IMR-90 (cell line): Measurements from ENCODE around the gene ZNF282. TPM values are rescaled to one million over a fixed set of nuclear protein-coding genes. Genes with fewer than 3 reads are reported as not detected.

Experiments used
- ATAC-seq: fragments of 200-7000 bp; cut with Tn5 transposase; 2 replicates; pipeline ENCODE4 v1.9.1; 2020; ENCODE audit warnings: low read depth, mild to moderate bottlenecking, moderate library complexity
- BruUV-seq: library from RNA; stranded (reverse); fragments of 400-500 nt; replicated peaks from 2 replicates; lab custom pipeline; 2021; lab: Mats Ljungman, UMichigan
- CTCF ChIA-PET: fragments of 300-600 bp; formaldehyde crosslinking; extraction: SDS; loops from one replicate; lab custom pipeline; 2021; ENCODE audit warnings: antibody characterized with exemption; lab: Yijun Ruan, JAX
- POLR2A ChIA-PET: fragments of 300-600 bp; sonication (Branson Sonifier 250); formaldehyde crosslinking; loops from one replicate; lab custom pipeline; 2022; ENCODE audit warnings: antibody characterized with exemption; ENCODE audit not compliant: unreplicated experiment; lab: Charles Lee
- DNase-seq: peaks from one replicate; pipeline ENCODE4 v3.0.0; 2013
- H2AFZ ChIP-seq: replicated peaks from 2 replicates; pipeline ENCODE3; 2013; ENCODE audit warnings: low read length, mild to moderate bottlenecking; ENCODE audit not compliant: poor library complexity
- H2AK5ac ChIP-seq: 2 replicates; pipeline ENCODE4 v1.6.1; 2013; ENCODE audit warnings: low read depth, low read length, inconsistent platforms
- H2AK9ac ChIP-seq: replicated peaks from 2 replicates; pipeline ENCODE3; 2013; ENCODE audit warnings: mild to moderate bottlenecking, low read depth, low read length, moderate library complexity; ENCODE audit not compliant: poor library complexity
- H2BK120ac ChIP-seq: 2 replicates; pipeline ENCODE4 v1.6.1; 2013; ENCODE audit warnings: low read depth, low read length, inconsistent platforms
- H2BK15ac ChIP-seq: 3 replicates; pipeline ENCODE4 v1.6.1; 2013; ENCODE audit warnings: low read depth, low read length, inconsistent platforms
- H2BK20ac ChIP-seq: 2 replicates; pipeline ENCODE4 v1.6.1; 2013; ENCODE audit warnings: low read depth, mild to moderate bottlenecking, inconsistent platforms, low read length, moderate library complexity
- H2BK5ac ChIP-seq: 2 replicates; pipeline ENCODE4 v1.6.1; 2013; ENCODE audit warnings: mild to moderate bottlenecking, low read depth, low read length, inconsistent platforms; ENCODE audit not compliant: poor library complexity, severe bottlenecking
- H3K14ac ChIP-seq: replicated peaks from 2 replicates; pipeline ENCODE4 v1.6.1; 2013; ENCODE audit warnings: low read depth, low read length, inconsistent platforms
- H3K18ac ChIP-seq: 2 replicates; pipeline ENCODE4 v1.6.1; 2013; ENCODE audit warnings: low read depth, low read length, control low read depth
- H3K23ac ChIP-seq: 2 replicates; pipeline ENCODE4 v1.6.1; 2013; ENCODE audit warnings: low read depth, low read length, inconsistent platforms
- H3K27ac ChIP-seq: 2 replicates; pipeline ENCODE4 v1.5.1; 2013; ENCODE audit warnings: mild to moderate bottlenecking, control low read depth, low read length; ENCODE audit not compliant: insufficient read depth
- H3K27me3 ChIP-seq: 2 replicates; pipeline ENCODE4 v1.6.1; 2013; ENCODE audit warnings: low read length; ENCODE audit not compliant: control insufficient read depth, insufficient read depth
- H3K36me3 ChIP-seq: 2 replicates; pipeline ENCODE4 v1.6.1; 2013; ENCODE audit warnings: low read length, mixed read lengths; ENCODE audit not compliant: control insufficient read depth, insufficient read depth
- H3K4ac ChIP-seq: 2 replicates; pipeline ENCODE4 v1.6.1; 2013; ENCODE audit warnings: low read depth, low read length, inconsistent platforms
- H3K4me1 ChIP-seq: 2 replicates; pipeline ENCODE4 v1.6.1; 2013; ENCODE audit warnings: low read length, mixed read lengths; ENCODE audit not compliant: control insufficient read depth, insufficient read depth
- H3K4me2 ChIP-seq: 2 replicates; pipeline ENCODE4 v1.6.1; 2013; ENCODE audit warnings: low read depth, mild to moderate bottlenecking, control low read depth, low read length, moderate library complexity
- H3K4me3 ChIP-seq: 2 replicates; pipeline ENCODE4 v1.5.1; 2013; ENCODE audit warnings: low read depth, mild to moderate bottlenecking, control low read depth, low read length, moderate library complexity; ENCODE audit not compliant: insufficient read depth
- H3K56ac ChIP-seq: 2 replicates; pipeline ENCODE4 v1.6.1; 2013; ENCODE audit warnings: low read length, inconsistent platforms; ENCODE audit not compliant: insufficient read depth; ENCODE audit errors: extremely low read depth
- H3K79me1 ChIP-seq, 2 experiments: 2 replicates each; pipeline ENCODE4 v1.6.1; 2013; ENCODE audit warnings: low read length in 2 of 2, inconsistent platforms in 1 of 2, low read depth in 1 of 2
- H3K9ac ChIP-seq: 2 replicates; pipeline ENCODE4 v1.6.1; 2013; ENCODE audit warnings: low read depth, low read length, control low read depth
- H3K9me1 ChIP-seq: 2 replicates; pipeline ENCODE4 v1.6.1; 2013; ENCODE audit warnings: low read length, inconsistent platforms; ENCODE audit not compliant: insufficient read depth
- H3K9me3 ChIP-seq: 2 replicates; pipeline ENCODE4 v1.6.1; 2013; ENCODE audit warnings: low read length; ENCODE audit not compliant: control insufficient read depth, insufficient read depth
- H4K20me1 ChIP-seq: 2 replicates; pipeline ENCODE4 v1.6.1; 2013; ENCODE audit warnings: low read length, inconsistent platforms; ENCODE audit not compliant: insufficient read depth
- H4K5ac ChIP-seq: 2 replicates; pipeline ENCODE4 v1.6.1; 2013; ENCODE audit warnings: mild to moderate bottlenecking, low read depth, low read length, control low read depth
- H4K8ac ChIP-seq, 2 experiments: 2 replicates each; pipeline ENCODE4 v1.6.1; 2013; ENCODE audit warnings: low read depth in 2 of 2, low read length in 2 of 2, control low read depth in 1 of 2, inconsistent platforms in 1 of 2
- H4K91ac ChIP-seq: 2 replicates; pipeline ENCODE4 v1.6.1; 2013; ENCODE audit warnings: low read depth, low read length, inconsistent platforms; ENCODE audit not compliant: insufficient read depth
- BHLHE40 ChIP-seq: fragments of 150-350 bp; IDR thresholded peaks from 2 replicates; pipeline ENCODE4 v1.6.1; 2016; ENCODE audit warnings: mild to moderate bottlenecking, low read depth, low read length
- CEBPB ChIP-seq: IDR thresholded peaks from 2 replicates; pipeline ENCODE4 v1.6.1; 2012; ENCODE audit warnings: low read depth, low read length, improper control_type of control experiment
- CHD1 ChIP-seq: IDR thresholded peaks from 2 replicates; pipeline ENCODE4 v1.6.1; 2012; ENCODE audit warnings: low read depth, low read length, improper control_type of control experiment
- FOS ChIP-seq: fragments of 150-350 bp; IDR thresholded peaks from 2 replicates; pipeline ENCODE4 v1.6.1; 2016; ENCODE audit warnings: low read depth, low read length
- MAFK ChIP-seq: IDR thresholded peaks from 2 replicates; pipeline ENCODE4 v1.6.1; 2012; ENCODE audit warnings: low read depth, low read length, improper control_type of control experiment
- MAZ ChIP-seq: IDR thresholded peaks from 2 replicates; pipeline ENCODE4 v1.6.1; 2012; ENCODE audit warnings: low read depth, mild to moderate bottlenecking, low read length, improper control_type of control experiment, moderate library complexity, borderline replicate concordance
- MXI1 ChIP-seq: IDR thresholded peaks from 2 replicates; pipeline ENCODE4 v1.6.1; 2012; ENCODE audit warnings: low read depth, mild to moderate bottlenecking, low read length, moderate library complexity, borderline replicate concordance
- NFE2L2 ChIP-seq: fragments of 150-350 bp; IDR thresholded peaks from 2 replicates; pipeline ENCODE4 v1.6.1; 2016; ENCODE audit warnings: low read depth, mild to moderate bottlenecking, low read length
- POLR2A ChIP-seq: IDR thresholded peaks from 2 replicates; pipeline ENCODE4 v1.6.1; 2012; ENCODE audit warnings: mild to moderate bottlenecking, low read depth, low read length
- RAD21 ChIP-seq: IDR thresholded peaks from 2 replicates; pipeline ENCODE4 v1.6.1; 2012; ENCODE audit warnings: low read length, improper control_type of control experiment
- RCOR1 ChIP-seq: IDR thresholded peaks from 2 replicates; pipeline ENCODE4 v1.6.1; 2012; ENCODE audit warnings: mild to moderate bottlenecking, low read length, improper control_type of control experiment; ENCODE audit not compliant: insufficient replicate concordance
- RFX5 ChIP-seq: IDR thresholded peaks from 2 replicates; pipeline ENCODE4 v1.8.0; 2012; ENCODE audit warnings: low read depth, mild to moderate bottlenecking, low read length, moderate library complexity
- SMC3 ChIP-seq: fragments of 150-350 bp; IDR thresholded peaks from 2 replicates; pipeline ENCODE4 v1.6.1; 2016; ENCODE audit warnings: low read depth, mild to moderate bottlenecking, antibody characterized with exemption, low read length, moderate library complexity
- USF2 ChIP-seq: fragments of 150-350 bp; IDR thresholded peaks from 2 replicates; pipeline ENCODE4 v1.6.1; 2017; ENCODE audit warnings: mild to moderate bottlenecking, antibody characterized with exemption, low read length, low read depth
- WGBS, 2 experiments: methylation state at CpG; one replicate each; pipeline versions ENCODE4 v1.1.5 to v1.1.7; 2013; ENCODE audit warnings: missing lambda C conversion rate in 2 of 2; ENCODE audit not compliant: insufficient read length in 1 of 2; ENCODE audit errors: extremely low coverage in 2 of 2; 5-methylcytosine and 5-hydroxymethylcytosine counted together
- dilution Hi-C: fragments of 300-500 bp; cut with HindIII; formaldehyde crosslinking; loops from one replicate; pipeline ENCODE4 v1.14.3; 2018; ENCODE audit warnings: low sequenced_read_pairs; ENCODE audit not compliant: unreplicated experiment
- in situ Hi-C: fragments of 300-500 bp; cut with MboI; formaldehyde crosslinking; loops from 3 replicates; pipeline ENCODE4 v1.14.3; 2019; ENCODE audit warnings: low sequenced_read_pairs, inconsistent platforms, mixed read lengths
- intact Hi-C: fragments of 100-400 bp; cut with micrococcal nuclease; formaldehyde crosslinking; loops from 2 replicates; pipeline ENCODE4 v1.10.0; 2022
- polyA plus RNA-seq, 3 experiments: library from polyadenylated mRNA; depleted of rRNA; stranded (reverse); fragments of >200 nt; gene quantifications; 2 replicates each; pipeline ENCODE4 v1.2.3, GENCODE V29; 2012; ENCODE audit warnings: low replicate concordance in 1 of 3
- total RNA-seq: library from RNA; depleted of rRNA; stranded (reverse); fragments of >200 nt; gene quantifications from 2 replicates; pipeline ENCODE4 v1.2.3, GENCODE V29; 2012
- TF ChIP-seq, protein P1 (sequence below): fragments of 150-350 bp; IDR thresholded peaks from 2 replicates; pipeline ENCODE4 v1.6.1; 2016; ENCODE audit warnings: low read depth, mild to moderate bottlenecking, low read length, moderate library complexity, borderline replicate concordance
- TF ChIP-seq, protein P2 (sequence below): conservative IDR thresholded peaks from 2 replicates; pipeline ENCODE4 v1.5.1; 2012; ENCODE audit warnings: mild to moderate bottlenecking, low read depth, low read length, improper control_type of control experiment

The ZNF282 gene
- total and polyA plus RNA-seq, 2 of the 4 experiments (the other 2 are of a cell fraction), result 7.2 to 11.9 TPM

GRCh38 chr7:149188637-149189259, 6.6 kb upstream of the ZNF282 start:
- dilution Hi-C loops, result no loop called here

More at GRCh38 chr7:149188637-149189259, 6.6 kb upstream of the ZNF282 start:
- DNase-seq (no peak), ATAC-seq (no peak)
- no peak for TF ChIP-seq CHD1
- no peak for TF ChIP-seq RFX5
- TF ChIP-seq USF2, result no peak
- no peak for TF ChIP-seq RCOR1
- TF ChIP-seq BHLHE40, result no peak
- no peak for TF ChIP-seq RAD21
- TF ChIP-seq, protein P1, sequence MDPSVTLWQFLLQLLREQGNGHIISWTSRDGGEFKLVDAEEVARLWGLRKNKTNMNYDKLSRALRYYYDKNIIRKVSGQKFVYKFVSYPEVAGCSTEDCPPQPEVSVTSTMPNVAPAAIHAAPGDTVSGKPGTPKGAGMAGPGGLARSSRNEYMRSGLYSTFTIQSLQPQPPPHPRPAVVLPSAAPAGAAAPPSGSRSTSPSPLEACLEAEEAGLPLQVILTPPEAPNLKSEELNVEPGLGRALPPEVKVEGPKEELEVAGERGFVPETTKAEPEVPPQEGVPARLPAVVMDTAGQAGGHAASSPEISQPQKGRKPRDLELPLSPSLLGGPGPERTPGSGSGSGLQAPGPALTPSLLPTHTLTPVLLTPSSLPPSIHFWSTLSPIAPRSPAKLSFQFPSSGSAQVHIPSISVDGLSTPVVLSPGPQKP, result no peak
- TF ChIP-seq MAFK, result no peak
- no peak for TF ChIP-seq SMC3
- no peak for TF ChIP-seq MXI1
- TF ChIP-seq NFE2L2, result no peak
- no peak for TF ChIP-seq FOS
- no peak for TF ChIP-seq POLR2A
- TF ChIP-seq CEBPB, result no peak
- TF ChIP-seq, protein P2, sequence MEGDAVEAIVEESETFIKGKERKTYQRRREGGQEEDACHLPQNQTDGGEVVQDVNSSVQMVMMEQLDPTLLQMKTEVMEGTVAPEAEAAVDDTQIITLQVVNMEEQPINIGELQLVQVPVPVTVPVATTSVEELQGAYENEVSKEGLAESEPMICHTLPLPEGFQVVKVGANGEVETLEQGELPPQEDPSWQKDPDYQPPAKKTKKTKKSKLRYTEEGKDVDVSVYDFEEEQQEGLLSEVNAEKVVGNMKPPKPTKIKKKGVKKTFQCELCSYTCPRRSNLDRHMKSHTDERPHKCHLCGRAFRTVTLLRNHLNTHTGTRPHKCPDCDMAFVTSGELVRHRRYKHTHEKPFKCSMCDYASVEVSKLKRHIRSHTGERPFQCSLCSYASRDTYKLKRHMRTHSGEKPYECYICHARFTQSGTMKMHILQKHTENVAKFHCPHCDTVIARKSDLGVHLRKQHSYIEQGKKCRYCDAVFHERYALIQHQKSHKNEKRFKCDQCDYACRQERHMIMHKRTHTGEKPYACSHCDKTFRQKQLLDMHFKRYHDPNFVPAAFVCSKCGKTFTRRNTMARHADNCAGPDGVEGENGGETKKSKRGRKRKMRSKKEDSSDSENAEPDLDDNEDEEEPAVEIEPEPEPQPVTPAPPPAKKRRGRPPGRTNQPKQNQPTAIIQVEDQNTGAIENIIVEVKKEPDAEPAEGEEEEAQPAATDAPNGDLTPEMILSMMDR, result no peak
- no peak for TF ChIP-seq MAZ
- no TSS peak for BruUV-seq
- no peak overlapping the region for H3K14ac ChIP-seq
- ChIA-PET POLR2A (no interaction called here), CTCF (no interaction called here)
- no peak overlapping the region for H3K4me2 ChIP-seq
- peaks cover 1% of the 10 kb centered on the region; the same call in 1 of the 2 replicates for H3K4me1 ChIP-seq
- no peak overlapping the region for H2BK15ac ChIP-seq
- no peak overlapping the region for H3K23ac ChIP-seq
- H3K56ac ChIP-seq, result no peak overlapping the region
- 67% methylated on average over 1 of the region's 12 CpGs; no CpG with 5 or more reads in 1 of the 2 experiments for WGBS, 2 experiments
- no peak overlapping the region for H3K4ac ChIP-seq
- H3K18ac ChIP-seq, result no peak overlapping the region
- H4K5ac ChIP-seq, result no peak overlapping the region
- no peaks in the 10 kb centered on the region; the same call in 1 of the 2 replicates for H3K9me1 ChIP-seq
- no peaks in the 10 kb centered on the region for H3K36me3 ChIP-seq
- H2AK5ac ChIP-seq, result no peak overlapping the region
- H4K20me1 ChIP-seq, result no peaks in the 10 kb centered on the region
- H2BK120ac ChIP-seq, result no peak overlapping the region
- no peak overlapping the region for H4K8ac ChIP-seq
- intact Hi-C loops (no loop called here), in situ Hi-C loops (no loop called here)
- H4K91ac ChIP-seq, result no peak overlapping the region
- H3K27me3 ChIP-seq, result no peaks in the 10 kb centered on the region
- H3K79me1 ChIP-seq, result no peaks in the 10 kb centered on the region
- no peaks in the 10 kb centered on the region for H3K9me3 ChIP-seq
- no peak overlapping the region for H2BK20ac ChIP-seq
- no peak overlapping the region for H3K4me3 ChIP-seq
- H2AK9ac ChIP-seq, result no peak overlapping the region
- no peak overlapping the region for H2AFZ ChIP-seq
- no peak overlapping the region for H3K9ac ChIP-seq
- H2BK5ac ChIP-seq, result no peak overlapping the region
- H3K27ac ChIP-seq, result no peak overlapping the region
